Mammary epithelial cell (primary cell): ENCODE results near the gene PTPRG.

ENCODE experiments used
- EZH2 ChIP-seq: IDR thresholded peaks from 2 replicates; pipeline ENCODE4 v1.6.1; 2012; ENCODE audit warnings: low read length, inconsistent platforms, borderline replicate concordance
- TF ChIP-seq, protein P1 (sequence below), 2 donors: IDR thresholded peaks in 1 of 2; conservative IDR thresholded peaks in 1 of 2; 2 replicates each; pipeline ENCODE4 v1.5.1; 2011 to 2012; ENCODE audit warnings: inconsistent platforms in 2 of 2, low read length in 2 of 2, mild to moderate bottlenecking in 2 of 2, control low read depth in 1 of 2, low read depth in 1 of 2; ENCODE audit not compliant: insufficient read depth in 1 of 2; ENCODE audit errors: extremely low read depth in 1 of 2

DNA sequence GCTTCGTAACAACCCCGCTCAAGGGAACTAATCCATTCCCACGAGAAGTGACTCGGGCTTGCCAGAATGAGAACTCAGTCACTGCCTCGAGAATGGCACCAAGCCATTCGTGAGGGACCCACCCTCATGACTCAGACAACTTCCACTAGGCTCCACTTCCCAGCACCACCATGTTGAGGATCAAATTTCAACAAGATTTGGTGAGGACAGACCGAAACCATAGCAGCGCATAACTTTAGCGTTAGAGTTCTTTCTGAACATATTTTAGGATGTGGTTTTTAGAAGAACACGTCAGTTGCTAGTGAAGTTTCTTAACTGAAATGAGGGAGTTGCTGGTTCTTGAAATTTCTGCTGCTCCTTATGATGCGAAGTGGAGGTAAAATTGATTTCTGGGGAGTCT lies 13.5 kb downstream of the PTPRG start:
- TF ChIP-seq, protein P1, sequence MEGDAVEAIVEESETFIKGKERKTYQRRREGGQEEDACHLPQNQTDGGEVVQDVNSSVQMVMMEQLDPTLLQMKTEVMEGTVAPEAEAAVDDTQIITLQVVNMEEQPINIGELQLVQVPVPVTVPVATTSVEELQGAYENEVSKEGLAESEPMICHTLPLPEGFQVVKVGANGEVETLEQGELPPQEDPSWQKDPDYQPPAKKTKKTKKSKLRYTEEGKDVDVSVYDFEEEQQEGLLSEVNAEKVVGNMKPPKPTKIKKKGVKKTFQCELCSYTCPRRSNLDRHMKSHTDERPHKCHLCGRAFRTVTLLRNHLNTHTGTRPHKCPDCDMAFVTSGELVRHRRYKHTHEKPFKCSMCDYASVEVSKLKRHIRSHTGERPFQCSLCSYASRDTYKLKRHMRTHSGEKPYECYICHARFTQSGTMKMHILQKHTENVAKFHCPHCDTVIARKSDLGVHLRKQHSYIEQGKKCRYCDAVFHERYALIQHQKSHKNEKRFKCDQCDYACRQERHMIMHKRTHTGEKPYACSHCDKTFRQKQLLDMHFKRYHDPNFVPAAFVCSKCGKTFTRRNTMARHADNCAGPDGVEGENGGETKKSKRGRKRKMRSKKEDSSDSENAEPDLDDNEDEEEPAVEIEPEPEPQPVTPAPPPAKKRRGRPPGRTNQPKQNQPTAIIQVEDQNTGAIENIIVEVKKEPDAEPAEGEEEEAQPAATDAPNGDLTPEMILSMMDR (conservative IDR thresholded peaks at IDR 0.05 in 1 of 2, IDR thresholded peaks at IDR 0.05 in 1 of 2; ENCODE audit: extremely low read depth in 1 of 2, insufficient read depth in 1 of 2, low read depth in 1 of 2, low read length in 2 of 2): no peak
- TF ChIP-seq EZH2: no peak
